Body of pancreas (tissue), 4 donors: Measurements from ENCODE around the gene TNXB. TPM values are rescaled to one million over a fixed set of nuclear protein-coding genes. Genes with fewer than 3 reads are reported as not detected.
A peak's percentile ranks its signal among the peaks of the same experiment; 100 is the strongest.
"Not testable (repeated sequence)": the region's sequence is repeated elsewhere in the genome, so short reads cannot be mapped to it uniquely, and the experiment has no call there.

ENCODE experiments used
- ATAC-seq: fragments of 150-250 bp; one replicate; pipeline ENCODE4 v1.9.1; 2016
- DNase-seq, 4 donors: peaks; one replicate each; pipeline ENCODE4 v3.0.0-alpha.2; 2019
- H3K27ac ChIP-seq, 4 donors: fragments of 200-600 bp; sonication (generic); 1 replicate in 3 of 4; 2 replicates in 1 of 4; pipeline versions ENCODE4 v1.5.1 to v1.6.1; 2016 to 2019; ENCODE audit warnings: mild to moderate bottlenecking in 1 of 4, mixed read lengths in 1 of 4, moderate library complexity in 1 of 4
- H3K27me3 ChIP-seq, 2 donors: fragments of 200-600 bp; sonication (generic); one replicate each; pipeline ENCODE4 v1.6.0; 2016; ENCODE audit warnings: mild to moderate bottlenecking in 1 of 2
- H3K36me3 ChIP-seq, 2 donors: fragments of 200-600 bp; sonication (generic); replicated peaks in 1 of 2; 2 replicates each; pipeline ENCODE4 v1.5.1; 2016; ENCODE audit warnings: low read depth in 2 of 2; ENCODE audit not compliant: insufficient read depth in 1 of 2
- H3K4me1 ChIP-seq: fragments of 200-600 bp; sonication (generic); one replicate; pipeline ENCODE4 v1.6.0; 2016
- H3K4me3 ChIP-seq, 2 donors: fragments of 200-600 bp; sonication (generic); 1 replicate in 1 of 2; 2 replicates in 1 of 2; pipeline ENCODE4 v1.5.1; 2016 to 2019
- H3K9me3 ChIP-seq, 3 donors: fragments of 200-600 bp; sonication (generic); 1 replicate in 2 of 3; 2 replicates in 1 of 3; pipeline ENCODE4 v1.5.1; 2016
- CTCF ChIP-seq, 7 experiments: fragments of 450-650 bp in 4 of 7; fragments of 200-600 bp in 3 of 7; sonication (generic) in 3 of 7; IDR thresholded peaks; one replicate each; pipeline ENCODE4 v1.5.1; 2016 to 2019; ENCODE audit warnings: antibody characterized with exemption in 7 of 7
- POLR2A ChIP-seq, 3 donors: fragments of 450-650 bp; IDR thresholded peaks; one replicate each; pipeline ENCODE4 v1.6.1; 2016; ENCODE audit warnings: antibody characterized with exemption in 3 of 3, mild to moderate bottlenecking in 2 of 3
- WGBS, 2 donors: methylation state at CpG; one replicate each; pipeline ENCODE4 v1.1.5; 2017; 5-methylcytosine and 5-hydroxymethylcytosine counted together
- intact Hi-C: fragments of 100-400 bp; cut with DNase I; formaldehyde crosslinking; loops from one replicate; pipeline ENCODE4 v1.15.1; 2023
- total RNA-seq, 2 donors: library from RNA; depleted of rRNA; stranded (reverse); fragments of >200 nt; gene quantifications; one replicate each; pipeline ENCODE4 v1.1.0, GENCODE V29; 2016

TNXB gene
- total RNA-seq, 2 donors from 2014 or later: 24.9 to 36.6 TPM

- DNase-seq (no peak), ATAC-seq (no peak)
- no peak overlapping the region for H3K4me3 ChIP-seq
- peaks cover 11% of the 10 kb centered on the region for H3K4me1 ChIP-seq
- no peaks in the 10 kb centered on the region for H3K27me3 ChIP-seq
- no peaks in the 10 kb centered on the region for H3K36me3 ChIP-seq
- no peak overlapping the region for H3K27ac ChIP-seq
- TF ChIP-seq POLR2A (IDR thresholded peaks at IDR 0.05) (no peak), CTCF (IDR thresholded peaks at IDR 0.05) (no peak)
- no peaks in the 10 kb centered on the region for H3K9me3 ChIP-seq
- 68 to 74% methylated on average over 5 of the region's 5 CpGs for WGBS, 2 donors
- intact Hi-C loops: no loop called here
Observed at GRCh38 chr6:32050562-32050961, 58.6 kb downstream of the TNXB start.

GRCh38 chr6:32049736-32050135, 59.4 kb downstream of the TNXB start:
- peaks cover 11% of the 10 kb centered on the region for H3K4me1 ChIP-seq
- 83 to 100% methylated on average over 1 of the region's 11 CpGs for WGBS, 2 donors
- H3K27ac ChIP-seq, DNase-seq, H3K27me3 ChIP-seq, H3K9me3 ChIP-seq, H3K4me3 ChIP-seq, H3K36me3 ChIP-seq, ATAC-seq, intact Hi-C loops: not testable (repeated sequence)

GRCh38 chr6:32049149-32049548, 60.0 kb downstream of the TNXB start:
- H3K27ac ChIP-seq, H3K27me3 ChIP-seq, DNase-seq, H3K9me3 ChIP-seq, H3K4me3 ChIP-seq, ATAC-seq, H3K36me3 ChIP-seq, intact Hi-C loops: not testable (repeated sequence)
- H3K4me1 ChIP-seq: peaks cover 11% of the 10 kb centered on the region
- 90 to 95% methylated on average over 20 to 21 of the region's 21 CpGs for WGBS, 2 donors

- no peak overlapping the region for H3K27ac ChIP-seq
Observed at GRCh38 chr6:32047855-32048766, 61.0 kb downstream of the TNXB start.

GRCh38 chr6:32047539-32047854, 61.6 kb downstream of the TNXB start:
- H3K36me3 ChIP-seq: no peaks in the 10 kb centered on the region
- H3K27ac ChIP-seq: peak overlapping the region in 1 of 4 donors; percentile 5
- H3K4me1 ChIP-seq: peaks cover 11% of the 10 kb centered on the region
- WGBS, 2 donors: 62 to 77% methylated on average over 4 to 6 of the region's 6 CpGs
- intact Hi-C loops: no loop called here
- no peaks in the 10 kb centered on the region for H3K27me3 ChIP-seq
- H3K4me3 ChIP-seq: no peak overlapping the region
- TF ChIP-seq POLR2A (IDR thresholded peaks at IDR 0.05) (no peak), CTCF (IDR thresholded peaks at IDR 0.05) (no peak)
- no peak for ATAC-seq
- no peaks in the 10 kb centered on the region for H3K9me3 ChIP-seq
- DNase-seq: no peak

More at GRCh38 chr6:32047855-32048766, 61.0 kb downstream of the TNXB start:
- TF ChIP-seq POLR2A (IDR thresholded peaks at IDR 0.05): no peak
- TF ChIP-seq CTCF (IDR thresholded peaks at IDR 0.05): peak; percentile 76 to 91 (median 85)
- Histone ChIP-seq H3K4me1 (peaks cover 11% of the 10 kb centered on the region), H3K4me3 (no peak overlapping the region), H3K36me3 (no peaks in the 10 kb centered on the region), H3K27me3 (no peaks in the 10 kb centered on the region), H3K9me3 (no peaks in the 10 kb centered on the region)
- peak; percentile 86 for ATAC-seq
- DNase-seq: peak; percentile 72 to 81 (median 78)
- WGBS, 2 donors: 45 to 56% methylated on average over 20 to 42 of the region's 42 CpGs
- intact Hi-C loops: no loop called here

- Histone ChIP-seq H3K9me3 (no peaks in the 10 kb centered on the region), H3K27me3 (no peaks in the 10 kb centered on the region), H3K4me1 (peaks cover 11% of the 10 kb centered on the region), H3K4me3 (no peak overlapping the region), H3K27ac (peak overlapping the region in 1 of 4 donors; percentile 5), H3K36me3 (no peaks in the 10 kb centered on the region)
- no peak for TF ChIP-seq CTCF (IDR thresholded peaks at IDR 0.05)
- no peak for TF ChIP-seq POLR2A (IDR thresholded peaks at IDR 0.05)
- 68 to 71% methylated on average over 10 to 11 of the region's 11 CpGs for WGBS, 2 donors
- intact Hi-C loops: no loop called here
- ATAC-seq: no peak
- no peak for DNase-seq
Observed at GRCh38 chr6:32047084-32047478, 62.1 kb downstream of the TNXB start.
